Astrocyte (in vitro differentiated cells and primary cell): ENCODE measurements around the gene DOCK1. TPM values are rescaled to one million over a fixed set of nuclear protein-coding genes. Genes with fewer than 3 reads are reported as not detected.
A peak's percentile ranks its signal among the peaks of the same experiment; 100 is the strongest.

Experiments used
- DNase-seq: peaks from one replicate; pipeline ENCODE4 v3.0.0-alpha.2; 2010; ENCODE audit warnings: low read depth
- FAIRE-seq: peaks from 2 replicates; lab custom pipeline; 2011; peaks lifted over from hg19 to GRCh38; lab: Jason Lieb, UNC
- H2AFZ ChIP-seq: 2 replicates; pipeline ENCODE4 v1.6.0; 2012; ENCODE audit warnings: low read depth, low read length, inconsistent platforms
- H3K27ac ChIP-seq: 2 replicates; pipeline ENCODE4 v1.5.1; 2011; ENCODE audit warnings: low read depth, low read length, inconsistent platforms
- H3K27me3 ChIP-seq: 2 replicates; pipeline ENCODE4 v1.6.0; 2011; ENCODE audit warnings: low read length, inconsistent platforms; ENCODE audit not compliant: insufficient read depth
- H3K36me3 ChIP-seq: 2 replicates; pipeline ENCODE4 v1.5.1; 2011; ENCODE audit warnings: low read length, inconsistent platforms; ENCODE audit not compliant: insufficient read depth
- H3K4me1 ChIP-seq: 2 replicates; pipeline ENCODE4 v1.5.1; 2011; ENCODE audit warnings: low read length, inconsistent platforms; ENCODE audit not compliant: insufficient read depth
- H3K4me2 ChIP-seq: 2 replicates; pipeline ENCODE4 v1.6.0; 2012; ENCODE audit warnings: low read length, inconsistent platforms
- H3K4me3 ChIP-seq: 2 replicates; pipeline ENCODE4 v1.5.1; 2011; ENCODE audit warnings: low read depth, mild to moderate bottlenecking, low read length, inconsistent platforms; ENCODE audit not compliant: insufficient read depth
- H3K79me2 ChIP-seq: 2 replicates; pipeline ENCODE4 v1.6.0; 2012; ENCODE audit warnings: mild to moderate bottlenecking, low read length, inconsistent platforms; ENCODE audit not compliant: insufficient read depth
- H3K9ac ChIP-seq: 2 replicates; pipeline ENCODE4 v1.6.0; 2012; ENCODE audit warnings: mild to moderate bottlenecking, low read length, inconsistent platforms
- H3K9me3 ChIP-seq: 2 replicates; pipeline ENCODE4 v1.5.1; 2012; ENCODE audit warnings: low read depth, mild to moderate bottlenecking, low read length, inconsistent platforms; ENCODE audit not compliant: insufficient read depth
- H4K20me1 ChIP-seq: 2 replicates; pipeline ENCODE4 v1.6.0; 2012; ENCODE audit warnings: low read length, inconsistent platforms; ENCODE audit not compliant: insufficient read depth
- H3K27ac Mint-ChIP-seq: one replicate; pipeline ENCODE4 v1.8.0; 2021; ENCODE audit warnings: mild to moderate bottlenecking, mixed read lengths; ENCODE audit not compliant: unreplicated experiment
- H3K27me3 Mint-ChIP-seq: one replicate; pipeline ENCODE4 v1.8.0; 2021; ENCODE audit warnings: low read depth, mixed read lengths; ENCODE audit not compliant: unreplicated experiment
- H3K36me3 Mint-ChIP-seq: one replicate; pipeline ENCODE4 v1.8.0; 2021; ENCODE audit warnings: low read depth, mixed read lengths; ENCODE audit not compliant: unreplicated experiment
- H3K4me1 Mint-ChIP-seq: one replicate; pipeline ENCODE4 v1.8.0; 2021; ENCODE audit warnings: low read depth, mixed read lengths; ENCODE audit not compliant: unreplicated experiment
- H3K4me3 Mint-ChIP-seq: one replicate; pipeline ENCODE4 v1.8.0; 2021; ENCODE audit warnings: mild to moderate bottlenecking, moderate library complexity, mixed read lengths; ENCODE audit not compliant: unreplicated experiment
- H3K9me3 Mint-ChIP-seq: one replicate; pipeline ENCODE4 v1.8.0; 2021; ENCODE audit warnings: mild to moderate bottlenecking, mixed read lengths; ENCODE audit not compliant: unreplicated experiment
- EZH2 ChIP-seq: IDR thresholded peaks from 2 replicates; pipeline ENCODE4 v1.6.1; 2012; ENCODE audit warnings: mild to moderate bottlenecking, low read length, inconsistent platforms; ENCODE audit not compliant: insufficient read depth
- total RNA-seq: library from RNA; stranded (reverse); gene quantifications from 2 replicates; pipeline ENCODE4 v1.2.1, GENCODE V29; 2021
- TF ChIP-seq, protein P1 (sequence below): IDR thresholded peaks from 2 replicates; pipeline ENCODE4 v1.5.1; 2011; ENCODE audit warnings: low read depth, mild to moderate bottlenecking, inconsistent platforms, low read length, moderate library complexity; ENCODE audit not compliant: insufficient read depth

The DOCK1 gene
- total RNA-seq, 1 donor from 2014 or later = 42.5 TPM

GRCh38 chr10:127351542-127351941 is 446.3 kb downstream of the DOCK1 start:
- Mint-ChIP-seq H3K36me3 (peaks cover 16% of the 10 kb centered on the region), H3K4me1 (peaks cover 15% of the 10 kb centered on the region), H3K9me3 (peaks cover 2% of the 10 kb centered on the region), H3K4me3 (no peak overlapping the region), H3K27ac (peak overlapping the region; percentile 18), H3K27me3 (no peaks in the 10 kb centered on the region)
- FAIRE-seq (no peak), DNase-seq (no peak)
- Histone ChIP-seq H3K79me2 (no peaks in the 10 kb centered on the region), H3K4me1 (no peaks in the 10 kb centered on the region), H3K36me3 (peaks cover 2% of the 10 kb centered on the region), H3K27ac (no peak overlapping the region), H3K27me3 (no peaks in the 10 kb centered on the region), H4K20me1 (no peaks in the 10 kb centered on the region), H3K4me2 (no peak overlapping the region), H3K4me3 (no peak overlapping the region), H3K9ac (no peak overlapping the region), H2AFZ (no peak overlapping the region), H3K9me3 (no peaks in the 10 kb centered on the region)
- no peak for TF ChIP-seq EZH2
- TF ChIP-seq, protein P1, sequence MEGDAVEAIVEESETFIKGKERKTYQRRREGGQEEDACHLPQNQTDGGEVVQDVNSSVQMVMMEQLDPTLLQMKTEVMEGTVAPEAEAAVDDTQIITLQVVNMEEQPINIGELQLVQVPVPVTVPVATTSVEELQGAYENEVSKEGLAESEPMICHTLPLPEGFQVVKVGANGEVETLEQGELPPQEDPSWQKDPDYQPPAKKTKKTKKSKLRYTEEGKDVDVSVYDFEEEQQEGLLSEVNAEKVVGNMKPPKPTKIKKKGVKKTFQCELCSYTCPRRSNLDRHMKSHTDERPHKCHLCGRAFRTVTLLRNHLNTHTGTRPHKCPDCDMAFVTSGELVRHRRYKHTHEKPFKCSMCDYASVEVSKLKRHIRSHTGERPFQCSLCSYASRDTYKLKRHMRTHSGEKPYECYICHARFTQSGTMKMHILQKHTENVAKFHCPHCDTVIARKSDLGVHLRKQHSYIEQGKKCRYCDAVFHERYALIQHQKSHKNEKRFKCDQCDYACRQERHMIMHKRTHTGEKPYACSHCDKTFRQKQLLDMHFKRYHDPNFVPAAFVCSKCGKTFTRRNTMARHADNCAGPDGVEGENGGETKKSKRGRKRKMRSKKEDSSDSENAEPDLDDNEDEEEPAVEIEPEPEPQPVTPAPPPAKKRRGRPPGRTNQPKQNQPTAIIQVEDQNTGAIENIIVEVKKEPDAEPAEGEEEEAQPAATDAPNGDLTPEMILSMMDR = no peak

- H3K27ac Mint-ChIP-seq = no peak overlapping the region
These were observed 448.3 kb downstream of the DOCK1 start for GRCh38 chr10:127353544-127353943.

DNA sequence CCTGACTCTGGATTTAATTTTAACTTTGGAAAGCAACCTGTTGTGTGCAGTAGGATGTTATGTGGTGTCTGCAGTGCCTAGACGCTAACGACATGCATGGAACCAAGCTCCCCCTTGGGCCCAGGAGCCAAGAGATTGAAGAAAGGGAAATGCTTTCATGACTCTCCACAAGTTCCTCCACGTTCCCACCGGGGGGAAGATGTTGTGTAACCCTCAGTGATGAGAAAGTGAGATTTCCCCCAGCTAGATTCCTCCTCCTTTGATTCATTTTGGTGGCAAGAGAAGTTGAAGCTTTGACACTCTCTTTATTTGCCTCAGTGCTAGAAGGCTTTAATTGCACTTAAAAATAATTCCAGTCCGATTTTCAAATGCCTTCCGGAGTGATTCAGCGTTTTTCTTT is 449.0 kb downstream of the DOCK1 start:
- H3K4me3 ChIP-seq = no peak overlapping the region
- no peak for FAIRE-seq
- H3K27ac Mint-ChIP-seq = no peak overlapping the region
- TF ChIP-seq, protein P1 = no peak
- no peak for TF ChIP-seq EZH2
- no peaks in the 10 kb centered on the region for H3K79me2 ChIP-seq
- no peak overlapping the region for H3K4me3 Mint-ChIP-seq
- H3K9me3 Mint-ChIP-seq = no peaks in the 10 kb centered on the region
- DNase-seq = no peak
- H3K4me1 Mint-ChIP-seq = peaks cover 12% of the 10 kb centered on the region
- H3K36me3 ChIP-seq = peaks cover 2% of the 10 kb centered on the region
- no peak overlapping the region for H3K9ac ChIP-seq
- H3K27me3 ChIP-seq = no peaks in the 10 kb centered on the region
- no peaks in the 10 kb centered on the region for H4K20me1 ChIP-seq
- no peak overlapping the region for H2AFZ ChIP-seq
- no peak overlapping the region for H3K27ac ChIP-seq
- no peaks in the 10 kb centered on the region for H3K27me3 Mint-ChIP-seq
- H3K4me1 ChIP-seq = no peaks in the 10 kb centered on the region
- H3K36me3 Mint-ChIP-seq = peaks cover 15% of the 10 kb centered on the region
- H3K4me2 ChIP-seq = no peak overlapping the region
- no peaks in the 10 kb centered on the region for H3K9me3 ChIP-seq

More at GRCh38 chr10:127353544-127353943, 448.3 kb downstream of the DOCK1 start:
- no peak for DNase-seq
- peaks cover 13% of the 10 kb centered on the region for H3K4me1 Mint-ChIP-seq
- H3K36me3 Mint-ChIP-seq = peaks cover 15% of the 10 kb centered on the region
- H3K27ac ChIP-seq = no peak overlapping the region
- TF ChIP-seq, protein P1 = no peak
- TF ChIP-seq EZH2 = no peak
- H3K9me3 ChIP-seq = no peaks in the 10 kb centered on the region
- H3K79me2 ChIP-seq = no peaks in the 10 kb centered on the region
- no peak for FAIRE-seq
- no peak overlapping the region for H3K4me2 ChIP-seq
- no peak overlapping the region for H3K4me3 ChIP-seq
- H2AFZ ChIP-seq = no peak overlapping the region
- H4K20me1 ChIP-seq = no peaks in the 10 kb centered on the region
- no peak overlapping the region for H3K9ac ChIP-seq
- H3K9me3 Mint-ChIP-seq = no peaks in the 10 kb centered on the region
- no peaks in the 10 kb centered on the region for H3K27me3 Mint-ChIP-seq
- no peak overlapping the region for H3K4me3 Mint-ChIP-seq
- no peaks in the 10 kb centered on the region for H3K4me1 ChIP-seq
- H3K27me3 ChIP-seq = no peaks in the 10 kb centered on the region
- H3K36me3 ChIP-seq = peaks cover 2% of the 10 kb centered on the region
